ENCODE results near the gene RAB6B. TPM values are rescaled to one million over a fixed set of nuclear protein-coding genes. Genes with fewer than 3 reads are reported as not detected.

RAB6B gene
- total RNA-seq, 1 donor from 2014 or later: 25.7 TPM

GRCh38 chr3:133887803-133888703 is 7.6 kb downstream of the RAB6B start:
- Mint-ChIP-seq H3K27ac (ENCODE audit: unreplicated experiment) (no peak overlapping the region), H3K9me3 (ENCODE audit: low read depth) (no peaks in the 10 kb centered on the region), H3K4me3 (ENCODE audit: unreplicated experiment) (no peak overlapping the region), H3K36me3 (ENCODE audit: low read depth) (no peaks in the 10 kb centered on the region), H3K27me3 (ENCODE audit: low read depth) (no peaks in the 10 kb centered on the region), H3K4me1 (ENCODE audit: low read depth) (no peaks in the 10 kb centered on the region)
- TF ChIP-seq CTCF (IDR thresholded peaks at IDR 0.05): no peak
- DNase-seq (ENCODE audit: low spot score): no peak

- Mint-ChIP-seq H3K4me3 (ENCODE audit: unreplicated experiment) (no peak overlapping the region), H3K27ac (ENCODE audit: unreplicated experiment) (no peak overlapping the region), H3K9me3 (ENCODE audit: low read depth) (no peaks in the 10 kb centered on the region), H3K36me3 (ENCODE audit: low read depth) (peaks cover under 1% of the 10 kb centered on the region), H3K4me1 (ENCODE audit: low read depth) (no peaks in the 10 kb centered on the region), H3K27me3 (ENCODE audit: low read depth) (no peaks in the 10 kb centered on the region)
- no peak for TF ChIP-seq CTCF (IDR thresholded peaks at IDR 0.05)
- no peak for DNase-seq (ENCODE audit: low spot score)
These were observed 8.4 kb downstream of the RAB6B start for GRCh38 chr3:133887074-133887802.

- Mint-ChIP-seq H3K27ac (ENCODE audit: unreplicated experiment) (no peak overlapping the region), H3K27me3 (ENCODE audit: low read depth) (no peaks in the 10 kb centered on the region), H3K36me3 (ENCODE audit: low read depth) (peaks cover 2% of the 10 kb centered on the region), H3K4me3 (ENCODE audit: unreplicated experiment) (no peak overlapping the region), H3K4me1 (ENCODE audit: low read depth) (no peaks in the 10 kb centered on the region), H3K9me3 (ENCODE audit: low read depth) (no peaks in the 10 kb centered on the region)
- DNase-seq (ENCODE audit: low spot score): no peak
- no peak for TF ChIP-seq CTCF (IDR thresholded peaks at IDR 0.05)
These were observed 9.5 kb downstream of the RAB6B start for GRCh38 chr3:133886031-133886722.

- no peak overlapping the region for H3K27ac Mint-ChIP-seq (ENCODE audit: unreplicated experiment)
- no peaks in the 10 kb centered on the region for H3K27me3 Mint-ChIP-seq (ENCODE audit: low read depth)
- H3K9me3 Mint-ChIP-seq (ENCODE audit: low read depth): no peaks in the 10 kb centered on the region
- no peak for TF ChIP-seq CTCF (IDR thresholded peaks at IDR 0.05)
- no peaks in the 10 kb centered on the region for H3K4me1 Mint-ChIP-seq (ENCODE audit: low read depth)
- H3K36me3 Mint-ChIP-seq (ENCODE audit: low read depth): peaks cover 2% of the 10 kb centered on the region
- no peak overlapping the region for H3K4me3 Mint-ChIP-seq (ENCODE audit: unreplicated experiment)
- no peak for DNase-seq (ENCODE audit: low spot score)
These were observed 10.6 kb downstream of the RAB6B start for GRCh38 chr3:133884887-133885711.
